GM12878 (cell line): ENCODE measurements around the gene FCER2. TPM values are rescaled to one million over a fixed set of nuclear protein-coding genes. Genes with fewer than 3 reads are reported as not detected.

ENCODE experiments used
- ATAC-seq: fragments of 200-7000 bp; cut with Tn5 transposase; 3 replicates; pipeline ENCODE4 v1.9.1; 2020; ENCODE audit warnings: mild to moderate bottlenecking, moderate library complexity
- BruUV-seq: library from RNA; stranded (reverse); fragments of 400-500 nt; replicated peaks from 2 replicates; lab custom pipeline; 2021; lab: Mats Ljungman, UMichigan
- CTCF ChIA-PET: fragments of 300-600 bp; sonication (Branson Sonifier 250); formaldehyde crosslinking; extraction: SDS; loops from one replicate; lab custom pipeline; 2021; ENCODE audit warnings: inconsistent platforms; lab: Yijun Ruan, JAX
- POLR2A ChIA-PET: fragments of 350-600 bp; formaldehyde crosslinking; extraction: SDS; loops from one replicate; lab custom pipeline; 2021; ENCODE audit warnings: inconsistent platforms; lab: Charles Lee
- RAD21 ChIA-PET: fragments of 300-600 bp; sonication (Branson Sonifier 250); formaldehyde crosslinking; loops from one replicate; lab custom pipeline; 2023; ENCODE audit warnings: antibody characterized with exemption; ENCODE audit not compliant: unreplicated experiment; lab: Charles Lee
- SMC1A ChIA-PET: fragments of 300-600 bp; sonication (Branson Sonifier 250); formaldehyde crosslinking; loops from one replicate; lab custom pipeline; 2023; ENCODE audit not compliant: unreplicated experiment, uncharacterized antibody; lab: Charles Lee
- DNase-seq: peaks from one replicate; pipeline ENCODE4 v3.0.0-alpha.2; 2011; ENCODE audit warnings: low read depth, low spot score
- FAIRE-seq: peaks from 3 replicates; lab custom pipeline; 2011; peaks lifted over from hg19 to GRCh38; lab: Jason Lieb, UNC
- H2AFZ ChIP-seq: 2 replicates; pipeline ENCODE4 v1.6.0; 2011; ENCODE audit warnings: low read depth, low read length, control low read depth; ENCODE audit not compliant: control insufficient read depth
- H3K27ac ChIP-seq: 2 replicates; pipeline ENCODE4 v1.5.1; 2011; ENCODE audit warnings: control low read depth; ENCODE audit not compliant: control insufficient read depth, insufficient read depth
- H3K27me3 ChIP-seq, 2 experiments: replicated peaks in 1 of 2; 2 replicates each; pipeline versions ENCODE4 v1.6.0 to v1.6.1; 2011; ENCODE audit warnings: low read length in 1 of 2; ENCODE audit not compliant: control insufficient read depth in 2 of 2, insufficient read depth in 2 of 2
- H3K36me3 ChIP-seq, 2 experiments: 2 replicates each; pipeline ENCODE4 v1.5.1; 2011; ENCODE audit warnings: low read length in 1 of 2; ENCODE audit not compliant: control insufficient read depth in 2 of 2, insufficient read depth in 2 of 2
- H3K4me1 ChIP-seq: 2 replicates; pipeline ENCODE4 v1.6.1; 2011; ENCODE audit warnings: mild to moderate bottlenecking, low read length, moderate library complexity, mixed read lengths; ENCODE audit not compliant: control insufficient read depth, insufficient read depth
- H3K4me2 ChIP-seq: 2 replicates; pipeline ENCODE4 v1.6.0; 2011; ENCODE audit warnings: control low read depth; ENCODE audit not compliant: control insufficient read depth, insufficient read depth
- H3K4me3 ChIP-seq: fragments of 200-600 bp; sonication (generic); 2 replicates; pipeline ENCODE4 v1.5.1; 2016
- H3K79me2 ChIP-seq: 2 replicates; pipeline ENCODE4 v1.6.0; 2011; ENCODE audit warnings: low read length; ENCODE audit not compliant: control insufficient read depth, insufficient read depth
- H3K9ac ChIP-seq: 2 replicates; pipeline ENCODE4 v1.8.0; 2011; ENCODE audit warnings: low read length, control low read depth, mixed read lengths; ENCODE audit not compliant: control insufficient read depth, insufficient read depth
- H3K9me3 ChIP-seq: replicated peaks from 3 replicates; pipeline ENCODE4 v1.5.1; 2011; ENCODE audit warnings: mild to moderate bottlenecking, low read length; ENCODE audit not compliant: control insufficient read depth, insufficient read depth
- H4K20me1 ChIP-seq: 2 replicates; pipeline ENCODE4 v1.6.0; 2011; ENCODE audit not compliant: control insufficient read depth, insufficient read depth
- CHD2 ChIP-seq: IDR thresholded peaks from 2 replicates; pipeline ENCODE4 v1.6.1; 2011; ENCODE audit warnings: low read depth, low read length, improper control_type of control experiment, borderline replicate concordance
- CHD4 ChIP-seq: fragments of 200-600 bp; sonication (generic); IDR thresholded peaks from 2 replicates; pipeline ENCODE4 v1.6.1; 2016; ENCODE audit warnings: mild to moderate bottlenecking
- E4F1 ChIP-seq: fragments of 450-650 bp; IDR thresholded peaks from 2 replicates; pipeline ENCODE4 v1.6.1; 2018; ENCODE audit warnings: borderline replicate concordance, mild to moderate bottlenecking; ENCODE audit not compliant: partially characterized antibody
- EED ChIP-seq: sonication (generic); IDR thresholded peaks from 2 replicates; pipeline ENCODE4 v1.6.1; 2016; ENCODE audit warnings: antibody characterized with exemption, low read depth
- HDAC2 ChIP-seq: fragments of 200-600 bp; sonication (generic); IDR thresholded peaks from 2 replicates; pipeline ENCODE4 v1.6.1; 2017
- HDGF ChIP-seq: fragments of 450-650 bp; IDR thresholded peaks from 2 replicates; pipeline ENCODE4 v1.6.1; 2016; ENCODE audit warnings: antibody characterized with exemption
- NFYB ChIP-seq: IDR thresholded peaks from 2 replicates; pipeline ENCODE4 v1.6.1; 2011; ENCODE audit warnings: low read depth, mild to moderate bottlenecking, low read length, improper control_type of control experiment, moderate library complexity; ENCODE audit not compliant: insufficient read depth
- NR2C2 ChIP-seq: IDR thresholded peaks from 2 replicates; pipeline ENCODE4 v1.6.1; 2011; ENCODE audit warnings: borderline replicate concordance, low read depth; ENCODE audit not compliant: control insufficient read depth, insufficient read length
- NRF1 ChIP-seq: conservative IDR thresholded peaks from 2 replicates; pipeline ENCODE4 v1.6.1; 2011; ENCODE audit warnings: mild to moderate bottlenecking, low read depth, low read length, improper control_type of control experiment
- POLR2AphosphoS5 ChIP-seq: IDR thresholded peaks from 2 replicates; pipeline ENCODE4 v1.6.1; 2011; ENCODE audit warnings: mild to moderate bottlenecking, low read length, inconsistent platforms
- SKIL ChIP-seq: fragments of 450-650 bp; IDR thresholded peaks from 2 replicates; pipeline ENCODE4 v1.6.1; 2017; ENCODE audit warnings: mild to moderate bottlenecking, low read depth, inconsistent platforms; ENCODE audit not compliant: poor library complexity, severe bottlenecking
- SRF ChIP-seq, 2 experiments: IDR thresholded peaks; 2 replicates each; pipeline ENCODE4 v1.6.1; 2011; ENCODE audit warnings: low read depth in 2 of 2, low read length in 2 of 2, mild to moderate bottlenecking in 1 of 2, moderate library complexity in 1 of 2
- SUPT20H ChIP-seq: IDR thresholded peaks from 2 replicates; pipeline ENCODE4 v1.6.1; 2011; ENCODE audit warnings: low read depth, mild to moderate bottlenecking, low read length, moderate library complexity, borderline replicate concordance; ENCODE audit not compliant: control insufficient read depth
- TBL1XR1 ChIP-seq: IDR thresholded peaks from 2 replicates; pipeline ENCODE4 v1.6.1; 2012; ENCODE audit warnings: low read depth, low read length, improper control_type of control experiment
- ZNF384 ChIP-seq: IDR thresholded peaks from 2 replicates; pipeline ENCODE4 v1.6.1; 2012; ENCODE audit warnings: low read depth, mild to moderate bottlenecking, low read length, improper control_type of control experiment, borderline replicate concordance
- WGBS: methylation state at CpG from one replicate; pipeline ENCODE4 v1.1.6; 2016; ENCODE audit warnings: low lambda C conversion rate; ENCODE audit not compliant: insufficient replicate concordance, insufficient coverage; ENCODE audit errors: missing lambda C conversion rate; 5-methylcytosine and 5-hydroxymethylcytosine counted together
- in situ Hi-C: fragments of 300-500 bp; cut with MboI; formaldehyde crosslinking; loops from 9 replicates; pipeline ENCODE4 v1.14.3; 2018; ENCODE audit warnings: mixed read lengths
- intact Hi-C: fragments of 100-400 bp; cut with micrococcal nuclease; formaldehyde crosslinking; loops from one replicate; pipeline ENCODE4 v1.14.2; 2022; ENCODE audit not compliant: unreplicated experiment
- polyA plus RNA-seq, 11 experiments: library from polyadenylated mRNA; depleted of rRNA in 4 of 11; unstranded in 6 of 11; stranded (reverse) in 5 of 11; fragments of >200 nt; fragmentation: Nextera tagmentation in 4 of 11; fragmentation: Illumina TruSeq in 1 of 11; extraction: Ambion mirVana in 4 of 11; extraction: Trizol in 1 of 11; gene quantifications; 1 replicate in 1 of 11; 2 replicates in 10 of 11; pipeline versions ENCODE4 v1.2.1 to v1.2.3, GENCODE V29; 2011 to 2016; ENCODE audit warnings: inconsistent platforms in 2 of 11, missing spikeins in 2 of 11, low read depth in 1 of 11
- total RNA-seq, 4 experiments: library from RNA; depleted of rRNA in 3 of 4; stranded (reverse); fragments of >200 nt in 3 of 4; fragmentation: Illumina TruSeq in 1 of 4; extraction: Trizol in 1 of 4; gene quantifications; 2 replicates each; pipeline versions ENCODE4 v1.2.1 to v1.2.3, GENCODE V29; 2013 to 2021

The FCER2 gene
- total and polyA plus RNA-seq, 10 of the 15 experiments (the other 5 are each of a cell fraction or from before 2014, with no cell fraction given), result 44.0 to 424 (median 241) TPM

GRCh38 chr19:7737215-7737614, 35.3 kb upstream of the FCER2 start (continued):
- no peak for TF ChIP-seq NRF1
- no peak for TF ChIP-seq CHD4
- TF ChIP-seq CHD2, result no peak

- Histone ChIP-seq H3K36me3 (no peaks in the 10 kb centered on the region), H4K20me1 (no peaks in the 10 kb centered on the region), H3K9me3 (no peaks in the 10 kb centered on the region), H3K9ac (no peak overlapping the region), H3K4me1 (no peaks in the 10 kb centered on the region), H2AFZ (no peak overlapping the region), H3K79me2 (no peaks in the 10 kb centered on the region), H3K27me3 (no peaks in the 10 kb centered on the region; a peak in 1 of 4 replicates), H3K4me3 (no peak overlapping the region), H3K27ac (no peak overlapping the region), H3K4me2 (no peak overlapping the region)
- no peak for DNase-seq
- ChIA-PET CTCF (no interaction called here), POLR2A (interaction anchor here (0.5 kb wide), 1 partner anchor 1083 kb away, joined by 7 read pairs; no protein-coding TSS in a partner anchor), RAD21 (interaction anchor here (0.9 kb wide), 1 partner anchor 33 kb away, joined by 3 read pairs; no protein-coding TSS in a partner anchor), SMC1A (interaction anchor here (0.7 to 1.3 kb wide), 2 partner anchors 11 to 34 kb away, joined by 3 to 4 read pairs; no protein-coding TSS in a partner anchor)
- intact Hi-C loops (no loop called here), in situ Hi-C loops (no loop called here)
- FAIRE-seq, result no peak
- TF ChIP-seq HDGF (no peak), ZNF384 (no peak), POLR2AphosphoS5 (no peak), SUPT20H (no peak), SRF (IDR thresholded peaks at IDR 0.05; ENCODE audit: low read depth in 2 of 2, low read length in 2 of 2) (no peak), HDAC2 (no peak), NR2C2 (no peak), EED (no peak), E4F1 (no peak), NFYB (no peak), CHD4 (no peak), SKIL (no peak), TBL1XR1 (no peak)
- no peak for ATAC-seq
- WGBS, result 40% methylated on average over 1 of the region's 1 CpG
- BruUV-seq, result no TSS peak
Measured at GRCh38 chr19:7736148-7736547, 34.2 kb upstream of the FCER2 start.
